HG02870 (cell line): Measurements from ENCODE around the gene SLIT3.

Experiments
- ATAC-seq: cut with Tn5 transposase; IDR thresholded peaks from one replicate; pipeline ENCODE4 v1.9.1; 2021; ENCODE audit warnings: mild to moderate bottlenecking, moderate library complexity; ENCODE audit not compliant: unreplicated experiment

The SLIT3 gene

GRCh38 chr5:168878135-168878745 is 422.7 kb downstream of the SLIT3 start:
- ATAC-seq = no peak

GRCh38 chr5:168877132-168877892 is 423.6 kb downstream of the SLIT3 start:
- ATAC-seq = no peak

- no peak for ATAC-seq
Measured at GRCh38 chr5:168876419-168876818, 424.5 kb downstream of the SLIT3 start.

- no peak for ATAC-seq
Measured at GRCh38 chr5:168875832-168876231, 425.1 kb downstream of the SLIT3 start.

GRCh38 chr5:168874713-168875380 is 426.1 kb downstream of the SLIT3 start:
- no peak for ATAC-seq

- ATAC-seq = no peak
Measured at GRCh38 chr5:168872246-168872645, 428.7 kb downstream of the SLIT3 start.

GRCh38 chr5:168870910-168871309 is 430.0 kb downstream of the SLIT3 start:
- ATAC-seq = no peak

GRCh38 chr5:168869615-168870227 is 431.2 kb downstream of the SLIT3 start:
- ATAC-seq = no peak

- ATAC-seq = no peak
Measured at GRCh38 chr5:168867241-168867640, 433.7 kb downstream of the SLIT3 start.

GRCh38 chr5:168865968-168866367 is 435.0 kb downstream of the SLIT3 start:
- no peak for ATAC-seq

GRCh38 chr5:168863021-168863420 is 437.9 kb downstream of the SLIT3 start:
- ATAC-seq = no peak

GRCh38 chr5:168860503-168860902 is 440.4 kb downstream of the SLIT3 start:
- no peak for ATAC-seq

- no peak for ATAC-seq
Measured at GRCh38 chr5:168860081-168860480, 440.9 kb downstream of the SLIT3 start.

GRCh38 chr5:168859471-168859870 is 441.5 kb downstream of the SLIT3 start:
- ATAC-seq = no peak

GRCh38 chr5:168858994-168859393 is 441.9 kb downstream of the SLIT3 start:
- ATAC-seq = no peak

- no peak for ATAC-seq
Measured at GRCh38 chr5:168858371-168858770, 442.6 kb downstream of the SLIT3 start.

GRCh38 chr5:168853972-168854371 is 447.0 kb downstream of the SLIT3 start:
- ATAC-seq = no peak

- ATAC-seq = no peak
Measured at GRCh38 chr5:168852329-168852728, 448.6 kb downstream of the SLIT3 start.

- ATAC-seq = no peak
Measured at GRCh38 chr5:168851902-168852321, 449.0 kb downstream of the SLIT3 start.

GRCh38 chr5:168850683-168851082 is 450.3 kb downstream of the SLIT3 start:
- no peak for ATAC-seq

- ATAC-seq = no peak
Measured at GRCh38 chr5:168848569-168848968, 452.4 kb downstream of the SLIT3 start.
